Hematopoietic multipotent progenitor cell treated with erythropoietin and hydrocortisone succinate and interleukin-3 and kit ligand, for 6 days (in vitro differentiated cells): ENCODE results near the gene SPDYE5.
"Not testable (repeated sequence)": the region's sequence is repeated elsewhere in the genome, so short reads cannot be mapped to it uniquely, and the experiment has no call there.

Experiments
- DNase-seq: peaks from one replicate; pipeline ENCODE4 v3.0.0-alpha.2; 2015

SPDYE5 gene

GRCh38 chr7:75492020-75492419 is at the start of gene SPDYE5:
Gene SPDYE5 (plus strand): TSS chr7:75492320. CDS start chr7:75494048, 1,728 bp downstream.
- not testable (repeated sequence) for DNase-seq

DNA sequence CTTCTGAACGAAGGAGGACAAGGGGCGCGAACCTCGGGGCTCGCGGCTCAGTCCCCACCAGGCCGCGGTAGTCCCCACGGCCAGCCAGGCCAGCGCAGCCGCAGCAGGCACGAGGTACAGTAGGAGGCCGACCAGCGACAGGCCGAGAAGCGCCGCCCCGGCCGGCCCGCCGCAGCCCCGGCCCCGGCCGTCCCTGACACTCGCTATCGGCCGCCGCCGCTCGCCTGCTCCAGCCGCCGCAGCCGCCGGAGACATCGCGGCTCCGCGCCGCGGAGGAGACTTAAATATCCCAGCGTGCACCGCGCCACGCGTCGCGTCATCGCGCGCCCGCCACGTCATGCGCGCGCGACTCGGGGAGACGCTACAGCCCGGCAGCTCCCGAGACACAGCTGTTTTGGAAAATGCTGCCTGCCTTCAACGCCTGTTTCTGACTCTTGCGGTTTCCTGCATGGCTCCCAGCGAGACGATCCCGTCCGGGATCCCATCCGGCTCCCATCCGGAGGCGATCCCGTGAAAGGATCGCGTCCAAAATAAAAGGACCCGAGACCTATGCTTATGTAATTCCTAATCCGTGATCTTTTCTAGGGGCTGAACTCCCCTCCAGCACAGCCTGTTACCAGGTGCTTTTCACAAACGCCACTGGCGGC is 49.5 kb upstream of the SPDYE5 start:
- not testable (repeated sequence) for DNase-seq

- DNase-seq: not testable (repeated sequence)
Measured at GRCh38 chr7:75449946-75450345, 42.2 kb upstream of the SPDYE5 start.

GRCh38 chr7:75452494-75452955 is 39.6 kb upstream of the SPDYE5 start:
- not testable (repeated sequence) for DNase-seq

DNA sequence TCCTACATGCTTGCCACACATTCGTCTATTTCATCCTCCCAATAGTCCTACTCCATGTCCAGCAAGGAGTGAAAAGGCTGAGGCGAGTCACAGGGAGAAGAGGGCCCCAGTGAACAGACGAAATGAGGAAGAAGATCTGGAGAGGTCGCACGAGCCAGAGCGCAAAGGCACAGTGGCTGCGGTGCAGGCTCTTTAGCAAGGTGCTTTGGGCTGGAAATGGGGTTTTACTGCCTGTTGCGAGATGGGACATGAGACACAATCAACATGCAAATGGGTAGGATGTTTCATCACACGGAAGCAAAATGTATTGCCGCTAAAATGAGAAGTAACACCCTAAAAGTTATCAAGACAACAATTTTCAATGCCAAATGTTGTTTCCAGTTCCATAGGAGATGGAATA is 35.7 kb upstream of the SPDYE5 start:
- not testable (repeated sequence) for DNase-seq

GRCh38 chr7:75458034-75458433 is 34.1 kb upstream of the SPDYE5 start:
- DNase-seq: not testable (repeated sequence)

GRCh38 chr7:75460541-75460940 is 31.6 kb upstream of the SPDYE5 start:
- not testable (repeated sequence) for DNase-seq

DNA sequence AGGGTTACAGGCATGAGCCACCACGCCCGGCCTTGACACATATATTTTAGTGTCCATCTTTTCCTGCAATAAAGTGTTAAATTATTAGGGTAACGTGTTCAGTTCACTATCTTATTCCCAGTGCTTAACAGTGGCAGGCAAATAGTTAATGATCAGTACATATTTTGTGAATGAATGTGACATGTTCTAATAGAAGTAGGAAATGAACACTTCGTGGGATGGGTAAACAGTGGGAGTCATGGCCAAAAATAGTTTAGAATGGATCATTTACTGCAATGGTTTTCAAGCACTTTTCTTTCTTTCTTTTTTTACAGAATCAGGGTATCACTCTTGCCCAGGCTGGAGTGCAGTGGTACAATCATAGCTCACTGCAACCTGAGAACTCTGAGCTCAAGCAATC is 22.0 kb upstream of the SPDYE5 start:
- DNase-seq: not testable (repeated sequence)

DNA sequence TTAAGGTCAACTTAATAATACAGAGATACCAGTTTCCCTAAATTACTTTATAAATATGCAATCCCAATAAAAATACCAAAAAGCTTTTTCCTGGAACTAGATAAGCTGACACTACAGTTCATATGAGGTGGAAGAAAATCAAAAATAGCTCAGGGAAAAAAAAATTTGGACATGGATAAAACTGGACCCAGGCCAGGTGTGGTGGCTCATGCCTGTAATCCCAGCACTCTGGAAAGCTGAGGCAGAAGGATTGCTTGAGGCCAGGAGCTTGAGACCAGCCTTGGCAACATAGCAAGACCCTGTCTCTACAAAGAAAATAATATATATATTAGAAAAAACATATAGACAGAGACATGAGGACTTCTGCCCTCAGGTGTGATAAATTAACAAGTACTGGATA is 14.7 kb upstream of the SPDYE5 start:
- DNase-seq: not testable (repeated sequence)

- not testable (repeated sequence) for DNase-seq
Measured at GRCh38 chr7:75480313-75480712, 11.8 kb upstream of the SPDYE5 start.

GRCh38 chr7:75485355-75485978 is 6.7 kb upstream of the SPDYE5 start:
- DNase-seq: not testable (repeated sequence)

DNA sequence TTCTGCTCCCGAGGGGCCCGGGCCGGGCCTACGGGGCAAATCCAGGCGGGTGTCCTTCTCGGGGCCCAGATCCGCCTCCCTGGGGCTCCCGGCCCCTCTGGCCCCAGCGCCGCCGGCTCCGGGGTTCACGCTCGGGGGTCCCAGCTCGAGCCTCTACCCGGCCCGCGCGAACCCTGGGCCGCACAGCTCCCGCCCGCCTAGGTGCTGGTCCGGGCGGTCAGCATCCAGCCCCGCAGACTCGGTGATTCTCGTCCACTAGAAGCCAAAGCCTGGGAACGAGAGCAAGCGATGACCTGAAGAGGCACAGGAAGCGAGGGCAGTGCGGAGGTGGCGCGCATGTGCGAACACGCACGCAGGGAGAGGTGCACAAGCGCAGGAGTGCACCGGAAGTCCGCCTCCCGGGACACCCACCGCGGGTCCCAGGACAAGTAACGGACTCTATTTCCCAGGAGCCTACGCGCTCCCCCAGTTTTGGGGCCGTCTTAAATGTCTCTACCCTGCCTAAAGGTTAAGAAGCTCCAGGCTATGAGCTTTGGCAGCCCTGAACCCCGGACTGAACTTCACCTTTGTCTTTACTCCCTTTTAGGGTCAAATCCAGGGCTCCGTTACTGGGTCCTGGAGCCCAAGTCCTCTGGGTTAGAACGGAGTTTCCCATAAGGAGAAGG is 6.0 kb upstream of the SPDYE5 start, which contains the start of gene POM121C:
POM121C (minus strand) TSS at position 321 of the 665 bp plus-strand sequence. CDS start 44,803 bp downstream, outside the sequence.
- DNase-seq: peak; percentile 95

DNA sequence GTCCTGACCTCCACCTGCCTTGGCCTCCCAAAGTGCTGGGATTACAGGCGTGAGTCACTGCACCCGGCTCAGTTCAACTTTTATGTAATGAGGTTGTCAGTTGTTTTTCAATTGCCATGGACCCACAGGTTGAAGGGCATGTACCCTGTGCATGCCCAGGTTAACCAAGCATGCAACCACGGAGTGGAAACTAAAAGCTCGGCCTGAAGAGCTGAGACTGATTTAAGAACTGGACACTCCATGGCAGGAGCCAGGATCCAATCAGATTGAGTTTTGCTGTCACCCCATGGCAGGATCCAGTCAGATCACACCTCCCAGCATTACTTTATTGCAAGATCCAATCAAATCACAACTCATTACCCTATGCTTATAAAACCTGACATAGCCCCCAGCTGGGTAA is 16.9 kb downstream of the SPDYE5 start:
- DNase-seq: not testable (repeated sequence)

DNA sequence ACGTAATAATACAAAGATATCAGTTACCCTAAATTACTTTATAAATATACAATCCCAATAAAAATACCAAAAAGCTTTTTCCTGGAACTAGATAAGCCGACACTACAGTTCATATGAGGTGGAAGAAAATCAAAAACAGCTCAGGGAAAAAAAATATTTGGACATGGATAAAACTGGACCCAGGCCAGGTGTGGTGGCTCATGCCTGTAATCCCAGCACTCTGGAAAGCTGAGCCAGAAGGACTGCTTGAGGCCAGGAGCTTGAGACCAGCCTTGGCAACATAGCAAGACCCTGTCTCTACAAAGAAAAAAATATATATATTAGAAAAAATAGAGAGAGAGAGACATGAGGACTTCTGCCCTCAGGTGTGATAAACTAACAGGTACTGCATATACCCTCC is 26.7 kb downstream of the SPDYE5 start:
- not testable (repeated sequence) for DNase-seq

DNA sequence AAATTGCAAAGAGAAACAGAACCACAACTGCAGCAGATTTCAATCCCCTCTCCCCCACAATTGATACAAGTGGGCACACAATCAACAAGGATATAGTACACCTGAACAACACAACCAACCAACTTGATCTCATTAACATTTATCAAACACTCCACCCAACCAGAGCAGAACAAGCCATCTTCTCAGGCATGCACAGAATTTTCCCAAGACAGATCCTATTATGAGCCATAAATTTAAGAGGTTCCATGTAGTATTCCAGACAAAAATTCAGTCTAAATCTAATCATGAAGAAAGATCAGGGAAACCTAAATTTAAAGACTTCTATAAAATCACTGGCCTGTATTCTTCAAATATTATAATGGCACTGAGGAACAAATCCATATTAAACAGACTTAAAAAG is 29.6 kb downstream of the SPDYE5 start:
- not testable (repeated sequence) for DNase-seq

- DNase-seq: peak; percentile 35
Measured at GRCh38 chr7:75527224-75527722, 35.2 kb downstream of the SPDYE5 start.

GRCh38 chr7:75531359-75531821 is 39.3 kb downstream of the SPDYE5 start:
- DNase-seq: no peak

GRCh38 chr7:75532639-75533038 is 40.5 kb downstream of the SPDYE5 start:
- DNase-seq: no peak

DNA sequence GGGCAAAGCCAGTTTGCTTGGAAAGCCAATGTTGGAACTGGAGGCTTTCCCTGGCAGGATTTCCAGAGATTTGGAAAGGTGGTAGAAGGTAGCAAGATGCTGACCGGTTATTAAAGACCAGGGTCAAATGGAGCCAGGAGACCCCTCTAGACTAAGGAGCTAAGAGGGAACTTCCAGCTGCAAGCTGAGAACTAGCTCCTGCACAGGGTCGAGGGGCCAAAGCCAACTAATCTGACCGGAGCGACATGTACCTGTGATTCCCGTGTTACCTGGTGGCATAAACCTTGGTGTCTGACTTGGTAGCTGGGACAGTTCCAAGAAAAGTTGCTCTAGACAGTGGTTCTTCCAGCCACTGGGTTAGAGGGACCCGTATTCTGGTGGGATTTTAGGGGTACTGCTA is 41.8 kb downstream of the SPDYE5 start:
- DNase-seq: no peak

DNA sequence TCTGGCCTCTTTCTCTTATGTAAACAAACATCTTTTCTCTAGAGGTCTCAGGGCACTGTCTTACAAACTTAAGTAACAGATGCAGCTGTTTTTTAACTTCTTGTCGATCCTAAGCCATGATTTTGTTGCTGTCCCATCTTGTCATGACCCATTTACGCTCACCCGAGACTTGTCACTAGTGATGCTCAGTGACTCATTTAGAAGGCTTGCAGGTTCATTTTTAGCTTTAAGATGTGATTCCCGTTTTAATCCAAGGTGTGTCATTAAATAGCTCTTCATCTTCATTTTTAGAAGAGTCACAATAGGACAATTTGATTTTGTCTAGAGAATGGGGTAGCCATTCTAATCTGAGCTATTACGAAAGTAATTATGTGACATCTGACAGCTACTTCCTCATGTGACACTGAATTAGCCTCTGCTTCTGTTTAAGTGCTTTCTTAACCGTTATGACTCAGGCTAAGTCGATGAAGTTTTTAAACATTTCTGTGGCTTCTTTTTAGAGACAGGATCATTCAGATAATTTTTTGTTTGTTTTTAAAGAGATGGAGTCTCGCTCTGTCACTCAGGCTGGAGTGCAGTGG is 42.7 kb downstream of the SPDYE5 start:
- DNase-seq: peak; percentile 66

DNA sequence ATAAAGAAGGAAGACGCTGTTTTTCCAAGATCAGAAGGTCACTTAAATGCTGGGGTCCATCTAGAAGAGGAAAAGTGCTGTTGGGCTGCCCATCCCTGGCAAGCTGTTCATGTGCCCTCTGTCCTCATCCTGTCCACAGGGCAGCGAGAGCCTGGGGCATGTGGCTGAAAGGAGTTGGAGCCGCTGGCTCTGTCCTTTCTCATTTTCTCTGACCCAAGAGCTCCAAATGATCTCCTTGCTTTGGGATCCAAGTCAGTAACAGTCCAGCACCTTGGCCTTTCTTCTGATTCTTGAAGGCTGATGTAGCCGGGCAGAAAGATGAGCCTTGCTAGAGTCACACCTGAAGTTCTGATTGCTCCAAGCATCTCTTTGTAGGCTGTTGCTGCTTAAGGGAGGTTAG is 44.4 kb downstream of the SPDYE5 start:
- no peak for DNase-seq

GRCh38 chr7:75536940-75537538 is 44.9 kb downstream of the SPDYE5 start:
- DNase-seq: no peak

- DNase-seq: no peak
Measured at GRCh38 chr7:75537731-75538130, 45.6 kb downstream of the SPDYE5 start.
